Esophagus muscularis mucosa (tissue), 4 donors: ENCODE measurements around the gene PCBP1. TPM values are rescaled to one million over a fixed set of nuclear protein-coding genes. Genes with fewer than 3 reads are reported as not detected.
A peak's percentile ranks its signal among the peaks of the same experiment; 100 is the strongest.

Experiments used
- DNase-seq: peaks from one replicate; pipeline ENCODE4 v3.0.0-alpha.2; 2017; ENCODE audit errors: extremely low spot score
- H3K27ac ChIP-seq, 4 donors: fragments of 200-600 bp; sonication (generic); replicated peaks in 1 of 4; 1 replicate in 3 of 4; 2 replicates in 1 of 4; pipeline ENCODE4 v1.5.1; 2016 to 2019; ENCODE audit warnings: mild to moderate bottlenecking in 1 of 4
- H3K27me3 ChIP-seq, 4 donors: fragments of 200-600 bp; sonication (generic); one replicate each; pipeline versions ENCODE4 v1.5.1 to v1.6.0; 2016 to 2019
- H3K36me3 ChIP-seq, 4 donors: fragments of 200-600 bp; sonication (generic); one replicate each; pipeline ENCODE4 v1.5.1; 2016 to 2019
- H3K4me1 ChIP-seq, 4 donors: fragments of 200-600 bp; sonication (generic); one replicate each; pipeline ENCODE4 v1.5.1; 2016 to 2019
- H3K4me3 ChIP-seq, 4 donors: fragments of 200-600 bp; sonication (generic); 1 replicate in 2 of 4; 2 replicates in 2 of 4; pipeline ENCODE4 v1.5.1; 2016 to 2019; ENCODE audit warnings: mild to moderate bottlenecking in 4 of 4, moderate library complexity in 1 of 4
- H3K9me3 ChIP-seq, 4 donors: fragments of 200-600 bp; sonication (generic); 1 replicate in 3 of 4; 2 replicates in 1 of 4; pipeline ENCODE4 v1.5.1; 2016 to 2019
- EP300 ChIP-seq: sonication (generic); formaldehyde crosslinking; IDR thresholded peaks from one replicate; pipeline ENCODE4 v1.6.1; 2017; ENCODE audit warnings: antibody characterized with exemption
- POLR2A ChIP-seq: fragments of 450-650 bp; IDR thresholded peaks from one replicate; pipeline ENCODE4 v1.6.1; 2017; ENCODE audit warnings: antibody characterized with exemption, moderate library complexity, mild to moderate bottlenecking, low read depth
- POLR2AphosphoS5 ChIP-seq, 2 donors: sonication (generic); formaldehyde crosslinking; IDR thresholded peaks; one replicate each; pipeline ENCODE4 v1.6.1; 2017; ENCODE audit warnings: antibody characterized with exemption in 2 of 2
- WGBS: methylation state at CpG from one replicate; pipeline ENCODE4 v1.1.5; 2018; 5-methylcytosine and 5-hydroxymethylcytosine counted together
- intact Hi-C: fragments of 100-400 bp; cut with DNase I; formaldehyde crosslinking; loops from one replicate; pipeline ENCODE4 v1.15.1; 2023
- total RNA-seq, 4 donors: library from RNA; depleted of rRNA; stranded (reverse); fragments of >200 nt; gene quantifications; one replicate each; pipeline versions ENCODE4 v1.1.0 to v1.2.1, GENCODE V29; 2016
- TF ChIP-seq, protein P1 (sequence below), 3 experiments: fragments of 200-600 bp in 2 of 3; fragments of 450-650 bp in 1 of 3; sonication (generic) in 2 of 3; IDR thresholded peaks; one replicate each; pipeline ENCODE4 v1.5.1; 2017 to 2019; ENCODE audit warnings: antibody characterized with exemption in 3 of 3, mild to moderate bottlenecking in 2 of 3, moderate library complexity in 1 of 3

The PCBP1 gene
- total RNA-seq, 4 donors from 2014 or later = 156 to 220 (median 189) TPM

DNA sequence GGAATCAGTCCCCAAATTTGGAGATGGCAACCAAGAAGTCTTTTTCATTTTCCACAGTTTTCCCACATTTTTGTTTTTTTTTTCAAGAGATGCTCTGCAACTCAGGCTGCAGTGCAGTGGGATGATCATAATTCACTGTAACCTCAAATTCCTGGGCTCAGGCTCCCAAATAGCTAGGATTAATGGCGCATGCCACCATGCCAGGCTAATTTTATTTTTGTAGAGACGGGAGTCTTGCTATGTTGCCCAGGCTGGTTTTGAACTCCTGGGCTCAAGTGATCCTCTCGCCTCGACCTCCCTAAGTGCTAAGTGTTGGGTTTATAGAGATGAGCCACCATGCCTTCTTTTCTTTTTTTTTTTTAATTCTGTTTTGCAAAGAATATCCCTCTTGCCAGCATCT, 35.2 kb downstream of the PCBP1 start:
- Histone ChIP-seq H3K27me3 (no peaks in the 10 kb centered on the region), H3K4me1 (peaks cover 22 to 36% (median 28%) of the 10 kb centered on the region in 4 donors), H3K36me3 (no peaks in the 10 kb centered on the region), H3K27ac (peak overlapping the region in 3 of 4 donors; percentile 93 to 99 (median 99)), H3K9me3 (no peaks in the 10 kb centered on the region), H3K4me3 (no peak overlapping the region)
- intact Hi-C loops = no loop called here
- TF ChIP-seq POLR2A (no peak), EP300 (no peak), POLR2AphosphoS5 (IDR thresholded peaks at IDR 0.05) (no peak)
- TF ChIP-seq, protein P1, sequence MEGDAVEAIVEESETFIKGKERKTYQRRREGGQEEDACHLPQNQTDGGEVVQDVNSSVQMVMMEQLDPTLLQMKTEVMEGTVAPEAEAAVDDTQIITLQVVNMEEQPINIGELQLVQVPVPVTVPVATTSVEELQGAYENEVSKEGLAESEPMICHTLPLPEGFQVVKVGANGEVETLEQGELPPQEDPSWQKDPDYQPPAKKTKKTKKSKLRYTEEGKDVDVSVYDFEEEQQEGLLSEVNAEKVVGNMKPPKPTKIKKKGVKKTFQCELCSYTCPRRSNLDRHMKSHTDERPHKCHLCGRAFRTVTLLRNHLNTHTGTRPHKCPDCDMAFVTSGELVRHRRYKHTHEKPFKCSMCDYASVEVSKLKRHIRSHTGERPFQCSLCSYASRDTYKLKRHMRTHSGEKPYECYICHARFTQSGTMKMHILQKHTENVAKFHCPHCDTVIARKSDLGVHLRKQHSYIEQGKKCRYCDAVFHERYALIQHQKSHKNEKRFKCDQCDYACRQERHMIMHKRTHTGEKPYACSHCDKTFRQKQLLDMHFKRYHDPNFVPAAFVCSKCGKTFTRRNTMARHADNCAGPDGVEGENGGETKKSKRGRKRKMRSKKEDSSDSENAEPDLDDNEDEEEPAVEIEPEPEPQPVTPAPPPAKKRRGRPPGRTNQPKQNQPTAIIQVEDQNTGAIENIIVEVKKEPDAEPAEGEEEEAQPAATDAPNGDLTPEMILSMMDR (IDR thresholded peaks at IDR 0.05) = no peak
- DNase-seq = no peak
- WGBS = 92% methylated on average over 4 of the region's 4 CpGs

DNA sequence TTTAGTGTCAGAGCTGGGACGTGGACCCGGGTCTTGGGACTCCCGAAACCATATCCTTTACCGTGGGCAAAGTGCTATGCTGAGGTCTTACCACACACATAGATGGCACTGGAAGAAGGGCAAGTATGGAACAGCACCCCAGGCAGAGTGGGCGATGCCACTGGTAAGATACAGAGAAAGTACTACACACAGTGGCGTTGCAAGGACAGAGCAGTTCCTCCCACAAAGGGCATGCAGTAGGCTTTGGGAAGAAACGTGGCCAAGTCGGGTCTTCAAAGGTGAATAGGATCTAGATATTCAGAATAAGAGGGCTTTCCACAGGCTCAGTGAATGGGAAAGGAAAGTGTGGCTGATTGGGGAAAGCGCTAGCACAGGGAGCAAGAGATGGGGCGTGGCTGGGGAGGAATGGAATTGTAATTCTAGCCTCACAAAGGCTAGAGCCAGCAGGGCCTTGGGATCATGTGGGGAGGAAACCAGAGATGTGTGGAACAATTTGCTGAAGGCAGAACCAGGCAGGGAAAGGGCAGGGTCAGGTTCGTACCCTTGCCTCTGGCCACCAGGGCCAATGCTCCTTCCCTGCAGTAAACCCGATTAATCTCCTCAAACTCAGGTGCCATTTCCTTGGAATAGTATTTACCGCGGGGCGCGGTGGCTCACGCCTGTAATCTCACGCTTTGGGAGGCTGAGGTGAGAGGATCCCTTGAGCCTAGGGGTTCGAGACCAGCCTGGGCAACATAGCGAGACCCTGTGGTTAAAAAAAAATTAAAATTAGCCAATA, 36.0 kb downstream of the PCBP1 start:
- Histone ChIP-seq H3K27me3 (no peaks in the 10 kb centered on the region), H3K4me1 (peaks cover 24 to 36% (median 31%) of the 10 kb centered on the region in 4 donors), H3K4me3 (peak overlapping the region; percentile 61 to 72 (median 64)), H3K27ac (peak overlapping the region; percentile 93 to 99 (median 98)), H3K36me3 (no peaks in the 10 kb centered on the region), H3K9me3 (no peaks in the 10 kb centered on the region)
- intact Hi-C loops = no loop called here
- WGBS = 64% methylated on average over 20 of the region's 20 CpGs
- no peak for TF ChIP-seq EP300
- peak; percentile 28 to 58 for TF ChIP-seq POLR2AphosphoS5 (IDR thresholded peaks at IDR 0.05)
- no peak for DNase-seq

DNA sequence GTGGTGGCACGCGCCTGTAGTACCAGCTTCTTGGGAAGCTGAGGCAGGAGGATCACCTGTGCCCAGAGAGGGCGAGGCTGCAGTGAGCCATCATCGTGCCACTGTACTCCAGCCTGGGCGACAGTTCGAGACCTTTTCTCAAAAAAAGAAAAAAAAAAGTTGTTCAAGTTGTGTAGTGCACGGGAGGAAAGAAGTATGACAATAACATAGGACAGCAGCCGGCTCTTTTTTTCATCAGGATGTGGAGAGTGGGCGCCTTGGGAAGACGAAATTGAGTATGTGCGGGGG, 36.5 kb downstream of the PCBP1 start:
- TF ChIP-seq POLR2A (no peak), POLR2AphosphoS5 (IDR thresholded peaks at IDR 0.05) (no peak), EP300 (no peak)
- TF ChIP-seq, protein P1 (IDR thresholded peaks at IDR 0.05) = no peak
- 24% methylated on average over 11 of the region's 11 CpGs for WGBS
- Histone ChIP-seq H3K9me3 (no peaks in the 10 kb centered on the region), H3K27me3 (no peaks in the 10 kb centered on the region), H3K27ac (peak overlapping the region; percentile 93 to 99 (median 98)), H3K36me3 (no peaks in the 10 kb centered on the region), H3K4me3 (peak overlapping the region; percentile 61 to 72 (median 64)), H3K4me1 (peaks cover 24 to 36% (median 32%) of the 10 kb centered on the region in 4 donors)
- intact Hi-C loops = loop anchor here (2.0 kb wide), 1 partner anchor 35 kb away; no protein-coding TSS in a partner anchor
- DNase-seq = no peak

DNA sequence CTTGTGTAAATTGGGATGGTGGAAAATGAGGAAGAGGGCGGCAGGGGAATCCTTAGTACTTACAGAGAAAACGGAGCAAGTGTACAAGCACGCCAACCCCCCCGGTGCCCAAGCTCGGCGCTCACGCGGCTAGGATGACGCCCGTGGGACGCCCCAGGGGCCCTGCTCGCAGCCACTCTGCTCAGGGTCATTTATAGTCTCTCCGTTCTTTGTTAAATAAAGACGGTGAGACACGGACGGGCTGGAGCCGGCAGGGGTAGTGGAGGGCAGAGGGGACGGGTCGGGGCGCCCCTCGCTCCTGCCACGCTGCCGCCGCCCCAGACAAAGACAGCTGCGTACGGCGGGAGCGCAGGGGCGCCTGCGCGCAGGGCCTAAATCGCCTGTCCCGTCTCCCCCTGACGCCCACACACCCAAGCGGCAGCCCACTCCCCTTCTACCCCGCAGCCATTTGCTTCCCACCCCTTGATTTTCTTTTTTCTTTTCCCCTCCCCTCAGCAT, 37.8 kb downstream of the PCBP1 start:
- Histone ChIP-seq H3K4me3 (peak overlapping the region; percentile 61 to 72 (median 64)), H3K27ac (peak overlapping the region; percentile 93 to 99 (median 98)), H3K27me3 (no peaks in the 10 kb centered on the region), H3K9me3 (no peaks in the 10 kb centered on the region), H3K4me1 (peaks cover 24 to 36% (median 31%) of the 10 kb centered on the region in 4 donors), H3K36me3 (no peaks in the 10 kb centered on the region)
- TF ChIP-seq POLR2AphosphoS5 (IDR thresholded peaks at IDR 0.05) = peak; percentile 33 to 42
- TF ChIP-seq POLR2A = no peak
- WGBS = under 1% methylated on average over 36 of the region's 36 CpGs
- DNase-seq = peak; percentile 94
- intact Hi-C loops = loop anchor here (2.0 kb wide), 1 partner anchor 36 kb away; no protein-coding TSS in a partner anchor

DNA sequence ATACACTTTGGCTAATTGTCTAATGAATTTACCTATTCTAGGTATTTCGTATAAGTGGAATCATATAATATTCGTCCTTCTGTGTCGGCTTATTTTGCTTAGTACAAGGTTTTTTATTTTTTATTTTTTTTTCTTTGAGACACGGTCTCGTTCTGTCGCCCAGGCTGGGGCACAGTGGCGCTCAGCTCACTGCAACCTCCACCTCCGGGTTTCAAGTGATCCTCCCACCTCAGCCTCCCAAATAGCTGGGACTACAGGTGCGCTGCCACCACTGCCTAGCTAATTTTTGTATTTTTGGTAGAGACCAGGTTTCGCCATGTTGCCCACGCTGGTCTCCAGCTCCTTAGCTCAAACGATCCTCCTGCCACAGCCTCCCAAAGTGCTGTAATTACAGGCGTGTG, 38.2 kb downstream of the PCBP1 start:
- Histone ChIP-seq H3K36me3 (no peaks in the 10 kb centered on the region), H3K4me1 (peaks cover 24 to 36% (median 31%) of the 10 kb centered on the region in 4 donors), H3K27me3 (no peaks in the 10 kb centered on the region), H3K9me3 (no peaks in the 10 kb centered on the region), H3K4me3 (peak overlapping the region; percentile 61 to 72 (median 64)), H3K27ac (peak overlapping the region; percentile 93 to 99 (median 98))
- DNase-seq = no peak
- 68% methylated on average over 13 of the region's 13 CpGs for WGBS
- TF ChIP-seq POLR2A (no peak), EP300 (no peak), POLR2AphosphoS5 (IDR thresholded peaks at IDR 0.05) (no peak)
- TF ChIP-seq, protein P1 (IDR thresholded peaks at IDR 0.05) = no peak
- intact Hi-C loops = loop anchor here (2.0 kb wide), 1 partner anchor 37 kb away; no protein-coding TSS in a partner anchor
